NCI-H2227 (cell line): ENCODE data around the gene APLF.
"Not testable (repeated sequence)": the region's sequence is repeated elsewhere in the genome, so short reads cannot be mapped to it uniquely, and the experiment has no call there.

Experiments
- DNase-seq: peaks from one replicate; lab custom pipeline; 2025; ENCODE audit not compliant: unreplicated experiment; lab: John Stamatoyannopoulos, UW

Gene APLF

DNA sequence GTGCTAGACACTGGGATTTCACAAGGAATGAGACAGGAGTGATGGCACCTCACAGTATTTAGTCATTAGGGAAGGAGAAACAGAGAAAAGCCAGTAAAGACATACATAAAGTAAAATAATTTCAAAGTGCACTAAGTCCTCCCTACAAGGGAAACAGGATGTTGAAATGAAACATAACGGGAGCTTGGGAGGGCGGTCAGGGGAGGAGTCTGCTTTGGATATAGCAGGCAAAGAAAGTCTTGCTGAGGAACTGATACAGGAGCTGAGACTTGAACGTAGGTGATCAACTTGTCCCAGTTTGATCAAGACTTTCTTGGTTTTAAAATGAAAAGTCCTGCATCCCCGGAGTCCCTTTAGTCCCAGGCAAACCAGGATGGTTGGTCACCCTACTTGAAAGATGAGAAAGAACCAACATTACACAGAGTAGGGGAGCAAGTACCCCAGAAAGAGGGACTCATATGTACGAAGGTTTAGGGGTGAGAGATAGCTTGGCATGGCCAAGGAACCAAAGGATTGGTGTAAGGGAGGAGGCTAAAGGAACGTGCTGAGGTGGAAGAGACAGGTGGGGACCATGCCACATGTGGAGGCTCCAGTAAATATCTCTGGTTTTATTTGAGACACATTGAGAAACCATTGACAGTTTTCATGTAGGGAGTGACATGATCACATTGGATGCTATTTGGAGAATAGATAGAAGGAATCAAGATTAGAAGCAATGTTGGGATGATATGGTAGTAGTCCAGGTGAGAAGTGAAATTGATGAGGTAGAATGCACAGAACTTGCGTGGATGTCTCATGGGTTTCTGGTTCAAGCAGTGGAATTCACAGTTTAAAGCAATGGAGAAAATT lies 28.7 kb upstream of the APLF start:
- no peak for DNase-seq

- peak; percentile 92 for DNase-seq
Observed at GRCh38 chr2:68441179-68441993, 26.0 kb upstream of the APLF start.

DNA sequence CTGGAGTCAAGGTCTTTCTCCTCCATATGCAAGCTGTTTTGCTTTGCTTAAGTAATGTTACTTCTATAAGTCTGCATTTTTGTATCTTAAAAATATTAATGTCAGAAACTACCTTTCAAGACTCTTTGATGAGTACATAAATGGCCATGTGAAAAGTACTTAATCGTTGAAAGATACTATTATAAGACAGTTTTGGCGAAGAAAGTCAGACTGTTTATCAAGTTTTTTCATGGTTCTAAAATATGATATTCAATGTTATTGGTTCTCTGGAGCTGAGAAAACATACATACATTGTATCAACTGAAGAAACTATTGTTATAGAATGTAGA lies 25.4 kb upstream of the APLF start:
- no peak for DNase-seq

GRCh38 chr2:68446425-68446824 lies 21.0 kb upstream of the APLF start:
- DNase-seq, result not testable (repeated sequence)

- no peak for DNase-seq
Observed at GRCh38 chr2:68447118-68447517, 20.3 kb upstream of the APLF start.

DNA sequence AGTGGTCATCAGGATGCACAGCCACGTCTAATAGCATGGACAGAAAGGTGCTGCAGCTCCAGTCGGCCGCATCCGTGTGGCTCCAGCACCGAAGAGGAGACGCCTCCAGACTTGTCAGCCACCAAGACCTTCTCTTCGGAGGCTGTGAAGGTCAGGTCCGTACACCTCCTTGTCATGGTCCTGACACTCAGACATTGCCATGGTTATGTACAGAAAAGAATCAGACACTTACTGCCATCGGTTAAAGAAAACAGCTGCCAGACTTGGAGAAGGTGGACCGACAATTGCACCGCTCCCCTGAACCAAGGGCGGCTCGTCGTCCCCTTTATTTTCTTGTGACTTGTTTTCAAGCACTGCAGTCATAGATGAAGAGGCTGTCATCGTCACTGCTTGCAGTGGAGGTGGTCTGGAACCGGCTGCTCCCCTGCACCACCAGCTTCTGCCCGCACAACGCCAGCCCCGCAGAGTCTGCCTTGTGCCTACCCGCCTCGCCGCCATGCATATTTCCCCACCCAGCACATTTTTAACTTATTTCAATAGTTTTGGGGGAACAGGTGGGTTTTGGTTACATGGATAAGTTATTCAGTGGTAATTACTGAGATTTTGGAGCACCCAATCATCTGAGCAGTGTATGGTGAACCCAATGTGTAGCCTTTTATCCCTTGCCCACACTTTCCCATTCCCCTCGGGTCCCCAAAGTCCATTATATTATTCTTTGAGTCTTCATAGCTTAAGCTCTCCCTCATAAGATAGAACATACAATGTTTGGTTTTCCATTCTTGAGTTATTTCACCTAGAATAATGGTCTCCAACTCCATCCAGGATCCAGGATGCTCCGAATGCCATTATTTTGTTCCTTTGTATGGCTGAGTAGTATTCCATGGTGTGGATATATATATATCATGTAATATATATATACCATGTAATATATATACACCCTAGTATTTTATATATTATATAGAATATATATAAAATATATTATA lies 18.4 kb upstream of the APLF start:
- peak; percentile 10 for DNase-seq

- no peak for DNase-seq
Observed at GRCh38 chr2:68452158-68452900, 15.1 kb upstream of the APLF start.

- DNase-seq, result no peak
Observed at GRCh38 chr2:68453761-68454360, 13.5 kb upstream of the APLF start.

DNA sequence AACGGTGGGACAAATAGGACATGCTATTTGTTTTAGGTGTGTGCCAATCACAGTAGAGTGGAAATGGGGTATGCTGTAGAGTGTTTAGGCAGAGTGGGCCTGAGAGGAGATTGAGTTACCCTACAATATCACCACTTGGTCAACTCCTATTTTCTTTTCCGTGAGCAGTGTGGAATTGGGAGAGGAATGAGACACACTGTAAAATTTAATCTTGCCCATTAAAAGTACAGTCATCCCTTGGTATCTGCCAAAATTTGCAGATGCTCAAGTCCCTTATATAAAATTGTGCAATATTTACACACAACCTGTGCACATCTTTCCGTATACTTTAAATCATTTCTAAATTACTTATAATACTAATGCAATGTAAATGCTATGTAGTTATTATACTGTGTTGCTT lies 12.7 kb upstream of the APLF start:
- no peak for DNase-seq

GRCh38 chr2:68456198-68456597 lies 11.2 kb upstream of the APLF start:
- DNase-seq, result no peak

- DNase-seq, result no peak
Observed at GRCh38 chr2:68458981-68459380, 8.4 kb upstream of the APLF start.

GRCh38 chr2:68463287-68463877 lies 4.0 kb upstream of the APLF start:
- peak; percentile 63 for DNase-seq

DNA sequence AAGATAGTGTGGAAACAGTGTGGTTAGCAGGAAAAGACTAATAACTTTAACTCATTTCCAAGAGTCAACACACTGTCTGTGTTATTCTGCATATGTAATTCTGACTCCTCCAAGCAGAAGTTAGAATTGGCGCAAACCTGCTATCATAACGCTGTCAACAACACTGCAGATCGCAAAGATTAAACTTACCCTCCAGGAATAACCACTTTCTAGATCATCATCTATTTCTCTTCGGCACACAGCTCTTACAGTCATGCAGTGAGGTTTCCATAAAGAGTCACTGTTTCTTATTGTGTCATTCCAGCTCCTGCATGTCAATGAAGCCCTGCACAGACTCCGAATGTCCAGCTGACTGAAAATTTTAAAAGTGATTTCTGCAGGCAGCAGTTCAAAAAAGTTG lies 2.7 kb upstream of the APLF start:
- no peak for DNase-seq

- DNase-seq, result no peak
Observed at GRCh38 chr2:68465081-68465916, 2.1 kb upstream of the APLF start.

DNA sequence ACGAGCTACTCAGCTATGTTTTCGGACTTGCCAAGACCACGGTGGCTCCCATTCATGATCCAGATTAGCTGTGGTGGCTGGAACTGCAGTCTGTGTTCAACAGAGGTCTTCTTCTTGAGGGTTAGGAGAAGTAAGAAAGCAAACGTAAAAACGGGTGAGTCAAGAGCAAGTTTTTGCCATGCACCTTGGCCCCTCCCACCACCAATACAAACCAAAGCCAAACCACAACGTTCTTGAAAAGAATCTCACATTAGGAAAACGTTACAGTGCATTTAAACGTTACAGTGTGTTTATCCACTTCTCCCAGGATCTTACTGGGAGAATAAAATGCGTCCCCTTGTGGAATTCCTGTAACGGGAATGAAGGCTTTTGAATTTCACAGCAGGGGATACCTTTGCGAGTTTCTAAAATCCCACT lies 1.0 kb upstream of the APLF start:
- DNase-seq, result no peak

DNA sequence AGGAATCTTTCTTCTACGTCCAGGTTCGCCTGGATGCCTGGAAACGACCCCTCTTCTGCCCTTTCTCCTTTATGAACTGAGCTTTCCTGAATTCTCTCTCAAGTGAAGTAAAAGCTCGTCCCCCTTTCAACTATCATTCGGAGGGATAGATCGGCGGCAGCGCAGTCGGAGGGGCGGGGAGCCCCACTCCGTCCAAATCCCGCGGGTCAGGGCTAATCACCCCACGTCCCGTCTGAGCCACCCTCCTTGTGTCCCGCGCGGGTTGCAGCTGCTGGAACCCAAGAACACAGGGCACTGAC lies 658 bp upstream of the APLF start:
- DNase-seq, result no peak

DNA sequence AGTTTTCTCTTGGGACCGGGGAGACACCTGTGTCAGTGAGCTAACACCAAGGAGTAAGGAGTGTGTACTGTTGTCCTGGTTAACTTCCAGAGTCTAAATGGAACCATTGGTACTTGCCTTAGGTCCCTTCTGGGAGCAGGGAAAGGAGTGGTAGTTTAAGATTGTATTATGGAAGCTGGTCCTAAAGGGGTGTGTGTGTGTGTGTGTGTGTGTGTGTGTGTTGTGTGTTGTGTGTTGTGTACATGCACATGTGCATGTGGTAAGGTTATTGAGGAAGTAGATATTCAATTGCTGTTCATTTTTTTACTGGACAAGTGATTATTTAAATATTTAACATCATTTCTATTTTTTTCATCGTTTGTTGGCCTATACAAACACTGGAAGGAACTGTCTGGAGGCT lies 1.4 kb downstream of the APLF start:
- DNase-seq, result no peak

DNA sequence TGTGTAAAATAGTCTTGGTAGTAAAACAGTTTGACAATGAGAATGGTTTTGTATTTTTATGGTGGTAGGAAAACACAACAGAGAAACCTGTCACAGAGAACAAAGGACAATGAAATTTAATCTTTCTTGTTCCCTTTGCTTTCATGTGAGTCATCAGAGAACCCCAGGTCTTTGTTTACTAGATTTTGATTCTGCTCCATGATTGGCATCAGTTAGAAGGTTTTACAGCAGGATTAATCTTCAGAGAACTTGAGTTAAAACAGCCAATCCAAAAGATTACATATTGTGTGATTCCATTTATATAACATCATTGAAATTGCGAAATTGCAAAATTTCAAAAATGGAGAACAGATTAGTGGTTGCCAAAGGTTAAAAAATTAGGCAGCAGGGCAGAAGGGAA lies 2.5 kb downstream of the APLF start:
- DNase-seq, result no peak

DNA sequence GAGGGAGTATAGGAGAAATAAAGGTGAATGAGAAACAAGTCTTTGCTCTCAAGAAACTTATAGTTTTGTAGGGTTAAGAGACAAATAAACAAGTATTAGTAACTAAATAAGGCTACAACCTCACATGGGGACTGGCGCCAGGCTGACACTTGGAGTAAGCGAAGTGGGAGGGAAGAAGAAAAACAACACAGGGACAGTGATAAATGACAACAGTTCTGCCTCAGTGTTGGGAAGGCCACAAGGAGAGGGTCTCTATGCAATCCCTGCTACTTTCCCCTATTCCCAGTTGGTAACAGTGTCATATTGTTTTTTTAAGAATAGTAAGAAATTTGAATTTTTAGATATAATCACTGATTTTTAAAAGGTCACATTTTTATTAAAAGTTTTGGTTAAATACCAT lies 4.0 kb downstream of the APLF start:
- DNase-seq, result no peak
